Fibroblast of pulmonary artery (primary cell): ENCODE results near the gene AFF3.
"Not testable (repeated sequence)": the region's sequence is repeated elsewhere in the genome, so short reads cannot be mapped to it uniquely, and the experiment has no call there.

Experiments
- DNase-seq: peaks from one replicate; pipeline ENCODE4 v3.0.0-alpha.2; 2010; ENCODE audit warnings: low read depth
- H3K4me3 ChIP-seq: replicated peaks from 2 replicates; pipeline ENCODE4 v1.5.1; 2011; ENCODE audit warnings: low read depth, mild to moderate bottlenecking, control low read depth, low read length, moderate library complexity
- TF ChIP-seq, protein P1 (sequence below): IDR thresholded peaks from 2 replicates; pipeline ENCODE4 v1.5.1; 2011; ENCODE audit warnings: mild to moderate bottlenecking, control low read depth, low read length, inconsistent platforms; ENCODE audit errors: missing control alignments

The AFF3 gene

DNA sequence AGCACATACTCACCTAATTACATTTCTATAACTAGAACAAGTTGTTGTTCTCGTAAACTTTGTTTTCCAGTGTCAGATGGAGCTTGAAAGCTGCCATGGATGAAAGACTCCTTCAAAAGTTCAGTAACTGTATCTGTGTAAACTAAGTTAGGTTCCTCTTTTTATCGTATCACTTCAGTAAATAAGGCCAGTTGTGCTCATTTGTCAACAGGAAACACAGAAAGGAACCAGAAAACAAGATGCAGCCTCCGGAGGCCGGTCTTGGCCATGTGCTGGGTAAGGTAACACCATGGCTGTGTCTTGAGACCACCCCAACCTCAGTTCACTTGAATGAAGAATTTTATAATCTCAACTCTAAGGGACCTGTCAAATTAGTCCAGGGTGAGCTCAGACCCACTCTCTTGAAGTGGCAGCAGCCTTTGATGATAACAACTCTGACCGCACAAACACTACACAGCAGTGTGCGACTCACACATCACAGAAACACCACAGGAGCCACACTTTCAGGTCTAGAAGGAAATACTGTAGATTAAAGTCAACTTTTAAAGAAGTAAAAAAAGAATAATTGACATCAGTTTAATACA, 213.8 kb downstream of the AFF3 start:
- DNase-seq = no peak
- TF ChIP-seq, protein P1, sequence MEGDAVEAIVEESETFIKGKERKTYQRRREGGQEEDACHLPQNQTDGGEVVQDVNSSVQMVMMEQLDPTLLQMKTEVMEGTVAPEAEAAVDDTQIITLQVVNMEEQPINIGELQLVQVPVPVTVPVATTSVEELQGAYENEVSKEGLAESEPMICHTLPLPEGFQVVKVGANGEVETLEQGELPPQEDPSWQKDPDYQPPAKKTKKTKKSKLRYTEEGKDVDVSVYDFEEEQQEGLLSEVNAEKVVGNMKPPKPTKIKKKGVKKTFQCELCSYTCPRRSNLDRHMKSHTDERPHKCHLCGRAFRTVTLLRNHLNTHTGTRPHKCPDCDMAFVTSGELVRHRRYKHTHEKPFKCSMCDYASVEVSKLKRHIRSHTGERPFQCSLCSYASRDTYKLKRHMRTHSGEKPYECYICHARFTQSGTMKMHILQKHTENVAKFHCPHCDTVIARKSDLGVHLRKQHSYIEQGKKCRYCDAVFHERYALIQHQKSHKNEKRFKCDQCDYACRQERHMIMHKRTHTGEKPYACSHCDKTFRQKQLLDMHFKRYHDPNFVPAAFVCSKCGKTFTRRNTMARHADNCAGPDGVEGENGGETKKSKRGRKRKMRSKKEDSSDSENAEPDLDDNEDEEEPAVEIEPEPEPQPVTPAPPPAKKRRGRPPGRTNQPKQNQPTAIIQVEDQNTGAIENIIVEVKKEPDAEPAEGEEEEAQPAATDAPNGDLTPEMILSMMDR = no peak
- H3K4me3 ChIP-seq = no peak overlapping the region

DNA sequence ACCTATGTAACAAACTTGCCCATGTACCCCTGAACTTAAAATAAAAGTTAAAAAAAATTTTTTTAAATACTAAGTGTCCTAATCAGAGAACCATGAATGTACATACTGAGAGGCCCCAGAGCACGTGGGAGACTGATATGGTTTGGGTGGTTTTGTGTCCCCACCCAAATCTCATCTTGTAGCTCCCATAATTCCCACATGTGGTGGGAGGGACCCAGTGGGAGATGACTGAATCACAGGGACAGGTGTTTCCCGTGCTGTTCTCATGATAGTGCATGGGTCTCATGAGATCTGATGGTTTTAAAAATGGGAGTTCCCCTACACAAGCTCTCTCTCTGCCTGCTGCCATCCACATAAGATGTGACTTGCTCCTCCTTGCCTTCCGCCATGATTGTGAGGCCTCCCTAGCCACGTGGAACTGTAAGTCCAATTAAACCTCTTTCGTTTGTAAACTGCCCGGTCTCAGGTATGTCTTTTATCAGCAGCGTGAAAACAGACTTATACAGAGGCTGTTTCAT, 214.6 kb downstream of the AFF3 start:
- DNase-seq, H3K4me3 ChIP-seq: not testable (repeated sequence)

DNA sequence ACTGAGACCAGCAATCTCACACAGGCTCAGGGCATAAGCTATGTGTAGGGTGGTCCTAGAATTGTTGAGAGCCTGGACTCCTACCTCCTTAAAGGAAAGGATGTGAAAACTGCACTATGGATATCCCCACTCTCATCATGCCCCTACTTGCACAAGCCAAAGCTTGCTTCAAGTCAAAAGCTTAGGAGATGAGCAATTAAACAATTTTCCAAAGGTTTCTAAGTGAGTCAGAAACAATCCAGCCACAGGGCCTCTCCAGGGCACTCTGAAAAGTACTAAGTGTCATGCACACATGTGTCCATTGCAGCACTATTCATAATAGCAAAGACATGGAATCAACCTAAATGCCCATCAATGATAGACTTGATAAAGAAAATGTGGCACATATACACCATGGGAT, 215.4 kb downstream of the AFF3 start:
- no peak for DNase-seq
- TF ChIP-seq, protein P1 = no peak
- H3K4me3 ChIP-seq = no peak overlapping the region

DNA sequence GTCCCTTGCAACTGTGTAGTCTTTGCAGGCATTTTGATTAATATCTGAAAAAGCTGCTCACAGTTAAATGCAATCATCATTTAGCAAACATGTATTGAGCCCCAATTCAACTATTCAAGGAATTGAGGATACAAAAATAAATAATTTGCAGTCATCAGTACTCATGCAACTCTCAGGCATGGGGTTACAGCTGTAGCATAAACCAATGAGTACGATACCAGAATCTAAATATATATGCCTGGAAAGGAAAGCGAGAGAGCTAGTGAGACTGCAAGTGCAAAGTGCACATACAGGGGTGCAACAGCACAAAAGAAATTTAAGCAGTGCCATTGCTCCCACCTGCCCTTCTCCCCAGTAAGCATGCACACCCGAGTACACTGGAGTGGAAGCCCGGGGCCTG, 216.4 kb downstream of the AFF3 start:
- DNase-seq = no peak
- H3K4me3 ChIP-seq = no peak overlapping the region
- TF ChIP-seq, protein P1 = no peak

DNA sequence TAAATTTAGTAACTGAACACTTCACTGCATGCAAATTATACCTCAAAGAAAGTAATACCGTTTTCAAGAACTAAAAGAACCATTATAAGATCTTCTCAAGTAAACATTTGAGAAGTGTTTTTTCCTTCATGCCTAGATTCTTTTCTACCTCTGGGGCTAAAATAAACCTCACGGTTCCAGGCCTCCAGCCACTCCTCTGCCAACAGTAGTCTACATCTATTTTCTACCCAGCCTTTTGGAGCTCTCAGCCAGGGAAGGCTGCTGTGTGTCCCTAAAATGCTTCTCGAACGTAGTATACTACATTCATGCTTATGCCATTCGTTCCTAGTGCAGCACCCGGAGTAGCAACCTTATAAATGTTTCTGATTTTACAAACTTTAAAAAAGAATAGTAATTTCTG, 219.7 kb downstream of the AFF3 start:
- DNase-seq = no peak
- no peak overlapping the region for H3K4me3 ChIP-seq
- TF ChIP-seq, protein P1 = no peak

DNA sequence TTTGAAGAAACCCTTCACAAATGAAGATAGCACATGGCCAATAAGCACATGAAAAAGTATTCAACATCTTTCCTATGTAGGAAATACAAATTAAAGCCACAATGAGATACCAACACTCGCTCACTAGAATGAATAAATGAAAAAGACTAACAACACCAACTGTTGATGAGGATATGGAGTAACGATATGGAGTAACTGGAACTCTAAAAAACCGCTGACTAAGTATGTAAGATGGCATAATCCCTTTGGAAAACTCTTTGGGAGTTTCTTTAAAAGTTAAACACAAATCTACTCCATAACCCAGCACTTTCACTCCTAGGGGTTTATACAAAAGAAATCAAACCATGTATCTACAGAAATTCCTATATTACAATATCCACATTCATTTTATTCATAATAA, 220.5 kb downstream of the AFF3 start:
- no peak overlapping the region for H3K4me3 ChIP-seq
- DNase-seq = no peak
- TF ChIP-seq, protein P1 = no peak

DNA sequence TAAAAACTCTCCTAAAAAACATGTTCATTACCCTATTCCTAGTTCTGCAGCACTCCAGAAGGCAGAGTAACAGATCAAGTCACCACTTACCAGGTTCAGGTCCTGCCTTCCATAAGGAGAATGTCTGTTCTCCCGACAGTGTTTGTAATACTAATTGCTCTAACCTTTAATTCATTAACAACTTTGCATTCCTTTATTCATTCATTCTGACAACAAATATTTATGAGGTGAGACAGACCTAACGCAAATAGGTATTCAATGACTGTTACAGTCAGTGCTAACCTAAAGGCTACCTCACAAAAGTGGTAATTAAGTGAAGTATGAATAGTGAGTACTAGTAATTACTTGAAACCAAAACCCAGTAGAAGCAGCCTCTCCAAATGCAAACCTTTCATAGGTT, 224.0 kb downstream of the AFF3 start:
- DNase-seq = no peak
- H3K4me3 ChIP-seq = no peak overlapping the region
- TF ChIP-seq, protein P1 = no peak
